Measurements from ENCODE around the gene TMCO2. TPM values are rescaled to one million over a fixed set of nuclear protein-coding genes. Genes with fewer than 3 reads are reported as not detected.

The TMCO2 gene
- polyA plus RNA-seq (2012; ENCODE audit: insufficient read length, low read depth), result not detected

DNA sequence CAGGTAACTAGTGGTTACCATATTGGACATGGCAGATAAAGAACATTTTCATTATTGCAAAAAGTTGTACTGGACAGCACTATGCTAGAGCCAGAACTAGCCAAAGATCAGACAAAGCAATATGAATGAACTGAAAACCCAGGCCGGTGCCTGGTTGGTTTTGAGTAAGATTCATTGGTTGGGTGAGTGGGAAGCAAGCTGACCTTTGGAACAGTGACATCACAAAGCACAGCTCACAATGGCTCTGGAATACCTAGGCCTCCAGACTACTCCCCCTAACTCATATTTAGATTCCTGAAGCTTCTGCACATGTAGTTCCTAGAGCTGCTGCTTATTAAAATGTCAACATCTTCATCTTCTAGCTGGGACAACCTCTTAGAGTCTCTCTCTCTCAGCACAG is at the start of gene TMCO2:
Gene TMCO2, plus strand, starts transcription at position 283 of the 400 bp plus-strand sequence. Its CDS starts 57 bp downstream, at position 340.
- TF ChIP-seq POLR2AphosphoS5 (IDR thresholded peaks at IDR 0.05; ENCODE audit: low read depth, low read length) (no peak), FOXP2 (optimal IDR thresholded peaks at IDR 0.05; ENCODE audit: borderline replicate concordance, extremely low read depth, extremely low read length, insufficient read depth) (no peak), TAF1 (IDR thresholded peaks at IDR 0.05; ENCODE audit: borderline replicate concordance, insufficient read depth, low read length) (no peak), SIN3A (IDR thresholded peaks at IDR 0.05; ENCODE audit: borderline replicate concordance, insufficient read depth, low read length) (no peak)
- TF ChIP-seq, protein P1, sequence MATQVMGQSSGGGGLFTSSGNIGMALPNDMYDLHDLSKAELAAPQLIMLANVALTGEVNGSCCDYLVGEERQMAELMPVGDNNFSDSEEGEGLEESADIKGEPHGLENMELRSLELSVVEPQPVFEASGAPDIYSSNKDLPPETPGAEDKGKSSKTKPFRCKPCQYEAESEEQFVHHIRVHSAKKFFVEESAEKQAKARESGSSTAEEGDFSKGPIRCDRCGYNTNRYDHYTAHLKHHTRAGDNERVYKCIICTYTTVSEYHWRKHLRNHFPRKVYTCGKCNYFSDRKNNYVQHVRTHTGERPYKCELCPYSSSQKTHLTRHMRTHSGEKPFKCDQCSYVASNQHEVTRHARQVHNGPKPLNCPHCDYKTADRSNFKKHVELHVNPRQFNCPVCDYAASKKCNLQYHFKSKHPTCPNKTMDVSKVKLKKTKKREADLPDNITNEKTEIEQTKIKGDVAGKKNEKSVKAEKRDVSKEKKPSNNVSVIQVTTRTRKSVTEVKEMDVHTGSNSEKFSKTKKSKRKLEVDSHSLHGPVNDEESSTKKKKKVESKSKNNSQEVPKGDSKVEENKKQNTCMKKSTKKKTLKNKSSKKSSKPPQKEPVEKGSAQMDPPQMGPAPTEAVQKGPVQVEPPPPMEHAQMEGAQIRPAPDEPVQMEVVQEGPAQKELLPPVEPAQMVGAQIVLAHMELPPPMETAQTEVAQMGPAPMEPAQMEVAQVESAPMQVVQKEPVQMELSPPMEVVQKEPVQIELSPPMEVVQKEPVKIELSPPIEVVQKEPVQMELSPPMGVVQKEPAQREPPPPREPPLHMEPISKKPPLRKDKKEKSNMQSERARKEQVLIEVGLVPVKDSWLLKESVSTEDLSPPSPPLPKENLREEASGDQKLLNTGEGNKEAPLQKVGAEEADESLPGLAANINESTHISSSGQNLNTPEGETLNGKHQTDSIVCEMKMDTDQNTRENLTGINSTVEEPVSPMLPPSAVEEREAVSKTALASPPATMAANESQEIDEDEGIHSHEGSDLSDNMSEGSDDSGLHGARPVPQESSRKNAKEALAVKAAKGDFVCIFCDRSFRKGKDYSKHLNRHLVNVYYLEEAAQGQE (IDR thresholded peaks at IDR 0.05; ENCODE audit: insufficient read depth in 1 of 2, low read depth in 2 of 2, low read length in 2 of 2), result no peak

DNA sequence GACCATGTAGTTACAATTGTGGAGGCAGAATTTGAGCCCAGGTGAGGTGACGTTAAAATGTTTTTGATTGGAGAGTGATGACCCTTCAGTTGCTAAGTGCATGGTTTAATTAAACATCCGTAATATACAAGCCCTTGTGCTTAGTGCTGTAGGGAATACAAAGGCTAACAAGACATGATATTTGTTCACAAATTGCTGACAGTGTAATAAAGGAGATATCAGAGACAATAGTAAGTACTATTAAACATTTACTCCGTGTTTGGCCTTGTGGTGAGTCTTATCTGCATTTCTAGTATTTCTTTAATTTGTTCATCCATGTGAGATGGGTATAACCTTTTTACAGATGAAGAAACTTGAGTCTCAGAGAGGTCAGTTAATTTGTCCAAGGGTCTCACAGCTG is 48.6 kb upstream of the TMCO2 start:
- no peak for TF ChIP-seq POLR2AphosphoS5 (IDR thresholded peaks at IDR 0.05; ENCODE audit: low read depth, low read length)
- no peak for TF ChIP-seq FOXP2 (optimal IDR thresholded peaks at IDR 0.05; ENCODE audit: borderline replicate concordance, extremely low read depth, extremely low read length, insufficient read depth)
- no peak for TF ChIP-seq TAF1 (IDR thresholded peaks at IDR 0.05; ENCODE audit: borderline replicate concordance, insufficient read depth, low read length)
- TF ChIP-seq, protein P1 (IDR thresholded peaks at IDR 0.05; ENCODE audit: insufficient read depth in 1 of 2, low read depth in 2 of 2, low read length in 2 of 2), result no peak
- no peak for TF ChIP-seq SIN3A (IDR thresholded peaks at IDR 0.05; ENCODE audit: borderline replicate concordance, insufficient read depth, low read length)

DNA sequence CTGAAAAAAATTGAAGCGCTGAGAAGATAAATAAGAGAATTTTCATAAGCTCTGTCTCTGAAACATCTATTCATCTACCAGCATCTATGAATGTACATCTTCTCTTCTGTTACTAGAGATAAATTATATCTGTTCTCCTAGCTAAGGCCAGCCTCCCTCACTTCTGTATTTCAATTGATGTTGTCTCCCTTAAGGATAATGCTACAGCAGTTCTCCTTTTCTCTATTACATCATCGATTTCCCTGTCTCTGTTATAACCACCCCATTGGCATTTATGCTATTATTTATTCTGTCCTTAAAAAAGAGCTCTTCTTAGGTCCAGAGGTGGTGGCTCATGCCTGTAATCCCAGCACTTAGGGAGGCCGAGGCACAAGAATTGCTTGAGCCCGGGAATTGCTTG is 42.9 kb upstream of the TMCO2 start:
- TF ChIP-seq SIN3A (IDR thresholded peaks at IDR 0.05; ENCODE audit: borderline replicate concordance, insufficient read depth, low read length) (no peak), TAF1 (IDR thresholded peaks at IDR 0.05; ENCODE audit: borderline replicate concordance, insufficient read depth, low read length) (no peak), POLR2AphosphoS5 (IDR thresholded peaks at IDR 0.05; ENCODE audit: low read depth, low read length) (no peak), FOXP2 (optimal IDR thresholded peaks at IDR 0.05; ENCODE audit: borderline replicate concordance, extremely low read depth, extremely low read length, insufficient read depth) (no peak)
- TF ChIP-seq, protein P1 (IDR thresholded peaks at IDR 0.05; ENCODE audit: insufficient read depth in 1 of 2, low read depth in 2 of 2, low read length in 2 of 2), result no peak

DNA sequence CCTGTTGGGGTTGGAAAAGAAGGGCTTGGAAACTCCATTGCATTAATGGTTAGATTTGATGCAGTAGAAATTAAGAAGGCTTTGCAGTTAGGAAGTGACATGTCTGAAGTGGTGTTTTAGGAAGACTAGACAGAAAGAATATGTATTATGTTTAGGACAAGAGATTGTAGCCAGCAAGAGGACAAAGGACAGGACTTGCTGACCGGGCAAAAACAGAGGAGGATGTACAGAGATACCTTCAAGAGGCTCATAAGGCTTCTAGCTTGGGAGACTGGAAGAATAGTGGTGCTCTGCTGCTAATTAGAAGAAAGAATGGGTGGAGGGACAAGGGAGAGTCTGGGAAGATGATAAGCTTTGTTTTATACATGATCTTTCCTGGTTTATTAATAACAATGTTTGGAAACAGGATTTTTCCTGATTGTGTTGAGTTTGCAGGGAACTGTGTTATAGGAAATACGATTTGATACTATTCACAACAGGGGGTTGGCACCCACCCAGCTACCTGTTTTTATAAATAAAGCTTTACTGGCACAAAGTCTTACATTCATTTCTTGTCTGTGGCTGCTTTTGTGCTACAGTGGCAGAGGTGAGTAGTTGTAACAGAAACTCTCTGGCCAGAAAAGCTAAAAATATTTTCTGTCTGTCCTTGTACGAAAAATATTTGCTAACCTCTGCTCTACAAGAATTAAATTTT is 37.1 kb upstream of the TMCO2 start:
- TF ChIP-seq SIN3A (IDR thresholded peaks at IDR 0.05; ENCODE audit: borderline replicate concordance, insufficient read depth, low read length) (no peak), TAF1 (IDR thresholded peaks at IDR 0.05; ENCODE audit: borderline replicate concordance, insufficient read depth, low read length) (no peak), POLR2AphosphoS5 (IDR thresholded peaks at IDR 0.05; ENCODE audit: low read depth, low read length) (no peak), FOXP2 (optimal IDR thresholded peaks at IDR 0.05; ENCODE audit: borderline replicate concordance, extremely low read depth, extremely low read length, insufficient read depth) (no peak)
- TF ChIP-seq, protein P1 (IDR thresholded peaks at IDR 0.05; ENCODE audit: insufficient read depth in 1 of 2, low read depth in 2 of 2, low read length in 2 of 2), result no peak
